ENCODE data around the gene PVR. TPM values are rescaled to one million over a fixed set of nuclear protein-coding genes. Genes with fewer than 3 reads are reported as not detected.

Gene PVR, protein sequence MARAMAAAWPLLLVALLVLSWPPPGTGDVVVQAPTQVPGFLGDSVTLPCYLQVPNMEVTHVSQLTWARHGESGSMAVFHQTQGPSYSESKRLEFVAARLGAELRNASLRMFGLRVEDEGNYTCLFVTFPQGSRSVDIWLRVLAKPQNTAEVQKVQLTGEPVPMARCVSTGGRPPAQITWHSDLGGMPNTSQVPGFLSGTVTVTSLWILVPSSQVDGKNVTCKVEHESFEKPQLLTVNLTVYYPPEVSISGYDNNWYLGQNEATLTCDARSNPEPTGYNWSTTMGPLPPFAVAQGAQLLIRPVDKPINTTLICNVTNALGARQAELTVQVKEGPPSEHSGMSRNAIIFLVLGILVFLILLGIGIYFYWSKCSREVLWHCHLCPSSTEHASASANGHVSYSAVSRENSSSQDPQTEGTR
- 26.8 to 29.1 TPM (median 28.5 TPM) in 3 replicates for total RNA-seq

DNA sequence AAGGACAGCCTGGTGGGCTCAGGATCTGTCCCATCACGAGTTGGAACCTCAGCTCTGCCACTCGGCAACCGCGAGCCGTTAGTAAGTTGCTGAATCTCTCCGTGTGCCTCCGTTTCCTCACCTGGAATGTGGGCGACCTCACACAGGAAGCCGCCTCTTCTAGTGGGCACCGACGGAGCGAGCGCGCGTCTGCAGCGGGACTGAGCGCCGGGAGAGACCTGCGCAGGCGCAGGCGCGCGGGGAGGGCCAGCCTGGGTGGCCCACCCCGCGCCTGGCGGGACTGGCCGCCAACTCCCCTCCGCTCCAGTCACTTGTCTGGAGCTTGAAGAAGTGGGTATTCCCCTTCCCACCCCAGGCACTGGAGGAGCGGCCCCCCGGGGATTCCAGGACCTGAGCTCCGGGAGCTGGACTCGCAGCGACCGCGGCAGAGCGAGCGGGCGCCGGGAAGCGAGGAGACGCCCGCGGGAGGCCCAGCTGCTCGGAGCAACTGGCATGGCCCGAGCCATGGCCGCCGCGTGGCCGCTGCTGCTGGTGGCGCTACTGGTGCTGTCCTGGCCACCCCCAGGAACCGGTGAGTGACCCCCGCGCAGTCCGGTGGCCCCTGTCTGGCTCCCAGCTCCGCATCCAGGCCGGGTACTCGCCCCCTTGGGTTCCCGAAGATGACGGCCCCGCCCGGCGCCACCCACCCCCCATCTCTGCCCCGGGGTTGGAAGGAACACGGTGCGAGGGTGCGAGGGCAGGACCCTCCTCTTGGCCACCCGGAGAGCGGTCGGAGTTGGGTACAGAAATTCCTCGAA is at the start of gene PVR:
Gene PVR (plus strand): TSS at position 306 of the 797 bp plus-strand sequence. CDS start 187 bp downstream, at position 493.
- Mint-ChIP-seq H3K9me3 (no peaks in the 10 kb centered on the region), H3K27ac (peak within 1 kb of the TSS; percentile 89), H3K36me3 (peaks cover 8% of the 10 kb centered on the region), H3K27me3 (ENCODE audit: low read depth) (peaks cover 12% of the 10 kb centered on the region), H3K4me1 (peaks cover 14% of the 10 kb centered on the region), H3K4me3 (peak within 1 kb of the TSS; percentile 86)
- DNase-seq (ENCODE audit: low spot score in 2 of 2, unreplicated experiment in 2 of 2): peak; percentile 49 to 67
- TF ChIP-seq, protein P1, sequence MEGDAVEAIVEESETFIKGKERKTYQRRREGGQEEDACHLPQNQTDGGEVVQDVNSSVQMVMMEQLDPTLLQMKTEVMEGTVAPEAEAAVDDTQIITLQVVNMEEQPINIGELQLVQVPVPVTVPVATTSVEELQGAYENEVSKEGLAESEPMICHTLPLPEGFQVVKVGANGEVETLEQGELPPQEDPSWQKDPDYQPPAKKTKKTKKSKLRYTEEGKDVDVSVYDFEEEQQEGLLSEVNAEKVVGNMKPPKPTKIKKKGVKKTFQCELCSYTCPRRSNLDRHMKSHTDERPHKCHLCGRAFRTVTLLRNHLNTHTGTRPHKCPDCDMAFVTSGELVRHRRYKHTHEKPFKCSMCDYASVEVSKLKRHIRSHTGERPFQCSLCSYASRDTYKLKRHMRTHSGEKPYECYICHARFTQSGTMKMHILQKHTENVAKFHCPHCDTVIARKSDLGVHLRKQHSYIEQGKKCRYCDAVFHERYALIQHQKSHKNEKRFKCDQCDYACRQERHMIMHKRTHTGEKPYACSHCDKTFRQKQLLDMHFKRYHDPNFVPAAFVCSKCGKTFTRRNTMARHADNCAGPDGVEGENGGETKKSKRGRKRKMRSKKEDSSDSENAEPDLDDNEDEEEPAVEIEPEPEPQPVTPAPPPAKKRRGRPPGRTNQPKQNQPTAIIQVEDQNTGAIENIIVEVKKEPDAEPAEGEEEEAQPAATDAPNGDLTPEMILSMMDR (IDR thresholded peaks at IDR 0.05; ENCODE audit: unreplicated experiment): no peak

- H3K27me3 Mint-ChIP-seq (ENCODE audit: low read depth): peaks cover 47% of the 10 kb centered on the region
- H3K27ac Mint-ChIP-seq: no peak overlapping the region
- no peaks in the 10 kb centered on the region for H3K36me3 Mint-ChIP-seq
- TF ChIP-seq, protein P1 (IDR thresholded peaks at IDR 0.05; ENCODE audit: unreplicated experiment): no peak
- peaks cover 4% of the 10 kb centered on the region for H3K4me1 Mint-ChIP-seq
- H3K4me3 Mint-ChIP-seq: no peak overlapping the region
- peaks cover 7% of the 10 kb centered on the region for H3K9me3 Mint-ChIP-seq
- no peak for DNase-seq (ENCODE audit: low spot score in 2 of 2, unreplicated experiment in 2 of 2)
Observed at GRCh38 chr19:44596428-44597130, 47.1 kb upstream of the PVR start.

- Mint-ChIP-seq H3K27me3 (ENCODE audit: low read depth) (peaks cover 49% of the 10 kb centered on the region), H3K4me1 (peaks cover 4% of the 10 kb centered on the region), H3K27ac (no peak overlapping the region), H3K36me3 (no peaks in the 10 kb centered on the region), H3K4me3 (no peak overlapping the region), H3K9me3 (peaks cover 7% of the 10 kb centered on the region)
- no peak for DNase-seq (ENCODE audit: low spot score in 2 of 2, unreplicated experiment in 2 of 2)
- TF ChIP-seq, protein P1 (IDR thresholded peaks at IDR 0.05; ENCODE audit: unreplicated experiment): no peak
Observed at GRCh38 chr19:44597131-44597491, 46.6 kb upstream of the PVR start.

DNA sequence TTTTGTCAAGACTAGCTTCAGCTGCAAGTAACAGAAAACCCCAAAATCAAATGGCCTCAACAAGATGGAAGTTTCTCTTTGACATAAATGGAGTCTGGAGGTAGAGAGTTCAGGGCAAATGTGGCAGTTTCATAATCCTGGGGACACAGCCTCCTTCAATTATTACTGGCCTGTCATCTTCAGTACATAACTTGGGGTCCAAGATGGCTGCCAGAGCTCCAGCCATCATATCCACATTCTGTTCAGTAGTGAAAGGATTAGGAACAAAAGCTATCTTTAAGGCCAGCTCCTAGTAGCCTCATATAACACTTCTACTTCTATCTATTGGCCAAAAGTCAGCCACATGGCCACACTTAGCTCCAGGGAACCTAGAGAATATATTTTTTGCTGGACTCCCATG is 45.4 kb upstream of the PVR start:
- Mint-ChIP-seq H3K4me1 (peaks cover 4% of the 10 kb centered on the region), H3K9me3 (peaks cover 7% of the 10 kb centered on the region), H3K36me3 (no peaks in the 10 kb centered on the region), H3K27ac (no peak overlapping the region), H3K27me3 (ENCODE audit: low read depth) (peaks cover 56% of the 10 kb centered on the region), H3K4me3 (no peak overlapping the region)
- DNase-seq (ENCODE audit: low spot score in 2 of 2, unreplicated experiment in 2 of 2): no peak
- TF ChIP-seq, protein P1 (IDR thresholded peaks at IDR 0.05; ENCODE audit: unreplicated experiment): no peak

DNA sequence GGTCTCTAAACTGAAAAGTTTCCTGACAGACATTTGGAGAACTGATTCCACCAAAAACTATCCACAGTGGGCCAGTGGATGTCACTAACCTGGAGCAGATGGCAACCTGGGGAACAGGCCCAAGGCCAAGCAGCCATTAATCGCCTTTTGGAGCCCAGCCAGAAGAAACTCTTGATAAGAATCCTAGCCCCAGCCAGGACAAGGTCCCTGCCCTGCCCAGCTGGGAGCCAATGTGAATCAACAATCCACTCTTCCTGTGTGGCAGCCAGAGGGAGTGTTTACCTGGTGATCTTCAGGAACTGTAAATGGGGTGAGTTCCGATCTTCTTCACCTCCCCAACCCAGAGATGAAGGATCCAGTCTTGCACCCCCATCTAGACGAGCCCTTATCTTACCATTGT is 44.8 kb upstream of the PVR start:
- Mint-ChIP-seq H3K27me3 (ENCODE audit: low read depth) (peaks cover 58% of the 10 kb centered on the region), H3K4me3 (no peak overlapping the region)
- no peak for DNase-seq (ENCODE audit: low spot score in 2 of 2, unreplicated experiment in 2 of 2)

More for the DNA sequence above, 44.8 kb upstream of the PVR start:
- Mint-ChIP-seq H3K9me3 (peaks cover 7% of the 10 kb centered on the region), H3K27ac (no peak overlapping the region), H3K36me3 (no peaks in the 10 kb centered on the region), H3K4me1 (peaks cover 1% of the 10 kb centered on the region)
- TF ChIP-seq, protein P1 (IDR thresholded peaks at IDR 0.05; ENCODE audit: unreplicated experiment): no peak
